Frontal cortex (tissue), 4 donors: ENCODE measurements around the gene IPPK. TPM values are rescaled to one million over a fixed set of nuclear protein-coding genes. Genes with fewer than 3 reads are reported as not detected.

ENCODE experiments used
- DNase-seq, 2 donors: peaks; one replicate each; pipeline ENCODE4 v3.0.0; 2012; ENCODE audit warnings: low spot score in 2 of 2
- FAIRE-seq: peaks from 2 replicates; lab custom pipeline; 2012; peaks lifted over from hg19 to GRCh38; lab: Jason Lieb, UNC
- total RNA-seq: library from RNA; depleted of rRNA; stranded (reverse); fragments of >200 nt; gene quantifications from one replicate; pipeline ENCODE4 v1.2.3, GENCODE V29; 2014
- donor health status: control.
- donor health status: control.
- donor health status: control.

The IPPK gene
- total RNA-seq, 1 donor from 2014 or later, result 13.5 TPM

DNA sequence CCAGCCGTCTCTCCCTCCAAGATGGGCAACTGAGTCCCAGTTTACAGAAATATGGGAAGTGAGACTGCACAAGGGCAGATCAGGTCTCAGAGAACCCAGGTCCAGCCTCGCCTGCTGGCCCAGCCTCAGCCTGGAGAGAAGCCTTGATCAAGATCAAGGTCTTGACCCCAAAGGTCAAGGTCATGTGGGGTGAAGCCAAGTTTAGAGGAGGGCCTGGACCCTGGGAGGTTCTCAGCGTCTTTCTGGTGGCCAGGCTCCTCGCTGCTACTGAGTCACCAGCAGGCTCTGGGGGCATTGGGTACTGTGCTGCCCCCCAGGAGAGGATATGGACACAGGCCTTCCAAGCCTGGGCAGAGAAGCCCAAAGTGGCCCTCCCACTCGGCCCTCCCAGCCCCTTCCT is 8.8 kb downstream of the IPPK start:
- DNase-seq (no peak), FAIRE-seq (no peak)

DNA sequence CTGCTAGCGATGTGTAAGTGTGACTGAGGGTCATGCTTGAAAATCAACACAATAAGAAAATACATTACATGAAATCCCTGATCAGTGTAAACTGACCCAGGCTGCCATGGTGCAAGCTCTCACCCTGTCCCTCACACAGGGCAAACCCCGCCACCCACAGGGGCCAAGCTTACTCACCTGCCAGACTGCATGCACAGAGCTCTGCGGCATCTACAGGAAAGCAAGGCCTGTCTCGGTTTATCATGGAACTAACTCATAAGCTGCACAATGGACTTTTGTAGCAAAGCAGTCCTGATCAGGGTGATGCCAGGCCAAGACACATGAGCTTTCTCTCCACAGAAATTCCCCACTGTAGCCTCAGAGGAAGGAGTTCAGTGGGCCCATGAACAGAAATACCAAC is 9.7 kb downstream of the IPPK start:
- no peak for FAIRE-seq
- DNase-seq, result no peak

DNA sequence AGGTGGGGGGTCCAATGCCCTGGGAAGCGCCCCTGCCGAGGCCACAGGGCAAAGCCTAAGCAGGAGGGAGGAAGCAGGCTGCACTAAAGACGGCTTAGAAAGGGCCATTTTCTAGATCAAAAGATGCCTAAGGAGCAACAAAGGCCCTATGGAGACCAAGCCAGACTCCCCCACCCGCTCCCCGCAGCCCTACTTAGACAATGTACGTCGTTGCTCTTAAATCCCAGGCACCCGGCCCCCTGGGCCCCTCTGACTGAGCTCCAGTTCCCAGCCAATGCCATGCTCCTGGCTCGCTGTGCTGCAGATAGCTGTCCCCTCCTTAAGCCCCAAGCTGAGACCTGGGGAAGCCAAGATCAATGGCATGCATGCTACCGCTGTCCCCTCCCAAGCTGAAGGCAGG is 10.3 kb downstream of the IPPK start:
- no peak for FAIRE-seq
- DNase-seq, result no peak

DNA sequence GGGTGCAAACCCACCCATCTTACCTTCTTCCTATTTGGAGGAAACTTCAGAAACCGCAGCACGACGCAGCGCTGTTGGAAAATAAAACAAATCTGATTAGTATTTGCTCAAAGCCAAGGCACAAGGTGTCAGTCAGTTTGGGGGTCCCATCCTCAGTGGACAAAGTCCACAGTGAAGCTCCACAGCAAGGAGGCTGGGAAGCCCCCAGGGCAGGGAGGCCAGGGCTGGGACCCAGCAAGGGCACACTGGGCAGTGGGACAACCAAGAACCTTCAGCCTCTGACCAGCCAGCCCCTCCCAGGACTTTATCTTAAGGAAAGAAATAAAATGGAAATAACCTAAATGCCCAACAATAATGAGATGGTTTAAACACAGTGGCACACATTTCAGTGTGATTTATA is 11.3 kb downstream of the IPPK start:
- DNase-seq (no peak), FAIRE-seq (no peak)

DNA sequence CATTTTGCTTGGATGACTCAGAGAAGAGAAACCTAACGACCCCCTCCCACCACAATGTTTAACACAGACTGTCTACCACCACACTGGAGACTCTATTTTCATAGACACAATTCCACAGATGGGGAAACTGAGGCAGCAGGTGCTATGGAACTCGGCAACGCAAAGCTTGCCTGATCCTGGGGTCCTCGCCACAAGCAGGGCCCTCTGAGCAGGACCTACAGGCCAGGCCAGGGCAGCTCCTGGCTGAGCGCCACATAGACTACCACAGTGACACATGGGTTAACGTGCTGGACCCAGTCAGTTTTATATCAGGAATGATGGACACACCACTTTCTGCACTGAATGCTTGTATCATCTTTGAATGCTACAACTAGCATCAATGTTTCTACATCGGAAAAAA is 11.8 kb downstream of the IPPK start:
- DNase-seq (no peak), FAIRE-seq (no peak)

DNA sequence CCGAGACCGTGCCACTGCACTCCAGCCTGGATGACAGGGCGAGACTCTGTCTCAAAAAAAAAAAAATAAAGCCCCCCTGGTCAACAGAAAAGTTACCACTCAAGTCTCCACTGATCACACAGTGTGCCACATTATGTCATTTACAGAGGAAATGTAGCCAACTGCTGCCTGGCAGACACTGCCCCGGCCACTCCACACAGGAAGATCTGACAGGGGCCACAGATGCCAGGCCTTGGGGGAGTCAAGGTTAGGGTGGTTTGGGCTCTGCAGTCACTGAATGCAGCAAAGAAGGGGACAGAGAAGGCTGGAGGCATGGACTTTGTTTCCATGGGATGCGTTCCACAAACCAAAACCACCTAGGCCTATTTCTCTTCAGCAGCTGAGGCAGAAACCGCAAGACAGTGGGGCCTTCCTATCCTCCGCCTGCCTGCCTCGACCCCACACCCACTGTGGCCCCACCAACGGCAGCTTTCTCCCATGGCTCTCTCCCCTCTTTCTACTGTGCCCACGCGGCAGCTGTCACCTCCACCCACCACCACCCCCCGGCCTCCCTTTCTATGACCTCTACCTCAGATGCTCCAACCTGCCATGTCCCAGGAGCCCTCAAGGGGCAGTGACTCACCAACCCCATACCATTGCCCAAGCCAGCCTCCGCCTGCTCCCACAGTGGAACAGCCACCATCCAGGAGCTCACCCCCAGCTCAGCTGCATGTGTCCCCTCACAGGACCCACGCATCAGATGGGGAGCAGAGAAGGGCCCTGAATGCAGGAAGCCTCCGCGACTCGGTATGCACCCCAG is 12.4 kb downstream of the IPPK start:
- no peak for DNase-seq
- no peak for FAIRE-seq

DNA sequence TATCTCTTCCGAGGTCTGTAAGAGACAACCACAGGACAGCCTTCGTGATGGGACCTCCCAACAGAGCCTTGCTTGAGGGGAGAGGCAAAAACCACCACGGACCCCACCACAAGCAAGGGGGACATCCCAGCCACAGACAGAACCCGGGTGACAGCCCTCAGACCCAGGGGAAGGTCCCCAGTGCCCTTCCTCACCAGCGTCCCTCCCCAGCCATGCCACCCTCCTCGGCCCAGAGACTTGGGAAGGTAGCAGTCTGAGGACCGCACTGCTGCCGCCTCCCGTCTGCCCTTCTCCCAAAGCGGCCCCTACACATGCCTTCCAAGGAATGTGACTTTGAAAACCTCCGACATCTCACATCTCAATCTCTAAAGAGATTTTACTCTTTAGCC is 13.4 kb downstream of the IPPK start:
- FAIRE-seq, result no peak

DNA sequence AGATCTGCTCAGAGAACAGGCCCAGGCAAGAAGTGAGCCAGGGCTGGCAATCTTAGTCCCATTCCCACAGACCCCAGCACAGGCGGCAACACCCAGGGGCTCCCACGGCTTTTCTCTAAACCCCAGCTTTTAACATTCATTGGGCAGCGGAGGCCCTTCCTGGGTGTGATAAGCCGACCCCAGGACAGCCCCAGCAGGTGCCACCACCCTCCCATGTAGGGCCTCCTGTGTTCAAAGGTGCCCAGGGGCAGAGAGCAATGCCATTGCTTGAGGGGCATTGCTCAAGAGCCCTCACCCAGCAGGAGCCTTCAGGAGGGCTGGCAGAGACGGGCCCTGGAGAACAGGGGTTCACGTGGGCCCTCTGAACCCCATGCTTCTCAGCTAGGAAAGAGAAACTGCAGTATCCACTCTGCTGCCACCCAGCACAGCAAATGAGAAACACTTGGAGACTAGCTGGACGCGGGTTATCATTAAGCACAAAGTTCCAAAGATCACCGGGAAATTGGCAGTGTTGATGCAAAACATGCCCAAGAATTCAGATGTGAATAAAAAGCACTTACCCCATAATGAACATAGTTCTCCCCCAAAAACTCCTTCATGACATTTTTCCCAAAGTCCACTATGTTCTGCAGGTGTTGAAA is 13.9 kb downstream of the IPPK start:
- FAIRE-seq, result no peak
- no peak for DNase-seq

More for the DNA sequence above, 13.4 kb downstream of the IPPK start:
- no peak for DNase-seq

DNA sequence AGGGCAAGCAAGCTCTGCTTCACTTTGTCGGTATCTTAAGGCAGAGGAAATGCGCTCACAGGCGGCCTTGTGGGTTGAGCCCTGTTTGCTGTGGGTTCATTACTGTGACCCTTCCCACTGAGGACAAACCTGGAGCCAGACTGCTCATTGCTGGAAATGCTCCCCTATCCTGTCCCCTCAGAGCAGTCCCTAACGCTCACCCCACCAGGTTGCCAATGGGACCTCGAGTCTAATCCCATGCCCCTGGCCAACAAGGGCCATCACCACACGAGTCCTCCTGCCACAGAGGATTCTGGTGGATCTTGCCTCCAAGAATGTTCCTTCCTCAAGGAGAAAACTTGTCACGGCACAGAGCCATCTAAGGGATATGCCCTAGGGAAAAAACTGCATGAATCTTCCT is 14.6 kb downstream of the IPPK start:
- no peak for FAIRE-seq
- no peak for DNase-seq

DNA sequence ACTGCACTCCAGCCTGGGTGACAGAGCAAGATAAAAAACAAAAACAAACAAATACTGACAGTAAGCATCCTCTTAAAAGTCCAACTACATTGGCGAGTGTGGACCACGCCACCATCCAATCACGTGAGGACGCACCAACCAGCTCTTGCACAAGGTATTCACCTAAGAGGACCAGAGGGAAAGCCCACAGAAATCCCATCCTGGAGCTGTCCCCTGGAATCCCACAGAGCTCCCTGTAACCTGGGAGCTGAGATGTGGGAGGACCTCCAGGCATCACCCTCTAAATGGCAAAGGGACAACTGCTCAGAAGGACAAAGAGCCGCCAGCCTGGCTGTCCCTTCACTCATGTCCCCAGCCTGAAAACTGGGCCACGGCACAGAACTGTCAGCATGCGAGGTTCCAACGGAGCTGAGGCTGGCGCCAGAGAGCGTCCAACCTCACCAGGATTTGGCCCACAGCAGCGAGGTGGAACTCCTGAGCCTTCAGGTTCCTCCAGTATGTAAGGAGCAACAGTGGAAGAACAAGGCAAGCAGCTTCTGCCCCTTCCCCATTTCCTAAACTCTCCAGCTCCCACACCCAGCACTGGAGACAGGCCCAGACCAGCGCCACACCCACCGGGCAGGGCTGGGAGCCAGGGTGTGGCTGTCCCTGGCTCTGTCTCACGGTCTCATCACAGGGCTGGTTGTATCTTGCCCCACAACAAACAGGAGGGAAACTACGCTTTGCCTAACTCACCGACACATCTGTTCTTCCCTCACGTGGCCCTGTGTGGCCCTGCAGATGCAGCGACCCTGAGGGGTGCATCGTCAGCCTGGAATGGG is 15.2 kb downstream of the IPPK start:
- no peak for FAIRE-seq
- no peak for DNase-seq

DNA sequence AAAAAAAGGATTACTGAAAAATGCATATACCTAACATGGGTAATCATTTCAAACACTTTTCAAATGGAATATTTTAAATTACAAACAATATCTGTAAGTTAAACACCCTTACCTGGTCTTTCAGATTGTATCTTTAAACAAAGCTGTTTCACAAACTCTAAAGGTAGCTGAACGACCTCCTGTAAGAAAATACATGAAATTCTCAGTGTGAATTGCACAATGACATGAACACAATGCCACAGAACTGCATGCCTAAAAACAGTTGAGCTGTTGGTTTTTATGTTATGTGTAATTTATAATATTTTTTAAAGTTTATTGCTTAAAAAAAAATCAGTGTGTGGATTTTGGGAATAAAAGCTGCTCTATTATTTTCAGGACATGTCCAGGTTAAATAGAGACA is 17.5 kb downstream of the IPPK start:
- FAIRE-seq (no peak), DNase-seq (no peak)

DNA sequence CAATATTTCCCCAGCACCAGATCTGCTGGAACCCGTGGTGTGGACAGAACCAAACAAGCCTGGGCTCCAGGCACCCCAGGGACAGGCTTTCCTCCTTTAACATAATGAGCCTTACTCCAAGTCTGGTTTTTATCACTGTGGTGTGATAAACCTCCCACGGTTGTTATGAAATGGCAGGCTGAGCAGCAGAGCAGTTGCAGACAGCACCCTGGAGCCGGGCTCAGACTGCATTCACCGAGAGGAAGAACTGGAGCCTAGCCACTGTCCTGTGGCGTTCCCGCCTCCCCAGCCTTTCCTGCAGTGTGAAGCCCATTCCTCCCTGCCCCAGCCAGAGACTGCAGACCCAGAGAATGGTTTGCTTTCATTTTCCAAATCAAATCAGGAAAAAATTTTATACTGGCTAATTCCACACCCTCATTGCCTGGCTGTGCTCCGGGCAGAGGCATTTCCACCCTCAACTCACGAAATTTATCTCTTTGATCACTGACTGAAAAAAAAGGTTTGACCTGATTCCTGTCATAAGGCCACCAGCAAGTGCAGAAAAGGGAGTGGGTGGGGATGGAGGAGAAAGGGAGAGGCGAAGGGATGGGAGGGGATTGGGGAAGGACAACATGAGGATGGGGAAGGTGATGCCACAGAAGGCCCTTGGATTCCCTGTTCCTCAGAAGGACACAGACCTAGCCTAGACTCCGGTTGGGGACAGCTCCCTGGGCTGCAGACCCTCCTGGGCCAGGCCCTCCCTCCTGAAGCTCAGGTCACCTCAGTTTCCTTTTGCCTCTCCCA is 18.9 kb downstream of the IPPK start:
- no peak for FAIRE-seq
- DNase-seq, result no peak

DNA sequence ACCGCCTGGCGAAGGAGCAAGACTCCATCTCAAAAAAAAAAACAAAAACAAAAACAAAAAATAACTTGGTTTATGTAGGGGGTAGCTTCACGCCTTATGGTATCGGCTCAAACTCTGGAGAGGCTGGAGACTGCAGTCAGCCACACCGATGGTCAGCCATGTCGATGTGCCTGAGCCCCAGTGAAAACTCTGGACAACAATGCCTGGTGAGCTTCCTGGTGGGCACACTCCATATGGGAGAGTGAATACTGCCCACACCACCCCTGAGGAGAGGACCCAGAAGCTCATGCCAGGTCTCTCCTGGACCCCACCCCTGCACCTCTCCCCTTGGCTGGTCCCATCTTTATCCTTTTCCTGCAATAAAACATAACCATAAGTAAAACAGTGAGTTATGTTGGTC is 19.6 kb downstream of the IPPK start:
- DNase-seq (no peak), FAIRE-seq (no peak)

DNA sequence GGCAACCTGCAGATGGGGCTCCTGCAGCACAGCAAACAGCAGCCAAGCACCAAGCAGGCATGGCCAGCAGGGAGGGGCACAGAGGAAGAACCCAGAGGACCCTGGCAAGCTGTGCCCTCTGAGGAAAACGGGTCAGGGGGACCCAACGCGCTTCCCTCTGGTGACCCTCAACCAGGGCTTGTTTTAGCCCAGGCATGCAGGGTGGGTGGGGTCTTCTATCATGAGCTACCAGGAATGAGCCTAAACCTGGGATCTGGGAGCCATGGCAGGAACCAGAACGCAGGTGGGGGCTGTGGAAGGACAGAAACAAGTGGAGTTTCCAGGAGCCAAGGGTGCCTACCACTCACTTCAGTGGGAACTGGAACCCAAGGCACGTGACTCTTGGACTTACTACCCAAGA is 20.9 kb downstream of the IPPK start:
- no peak for FAIRE-seq

DNA sequence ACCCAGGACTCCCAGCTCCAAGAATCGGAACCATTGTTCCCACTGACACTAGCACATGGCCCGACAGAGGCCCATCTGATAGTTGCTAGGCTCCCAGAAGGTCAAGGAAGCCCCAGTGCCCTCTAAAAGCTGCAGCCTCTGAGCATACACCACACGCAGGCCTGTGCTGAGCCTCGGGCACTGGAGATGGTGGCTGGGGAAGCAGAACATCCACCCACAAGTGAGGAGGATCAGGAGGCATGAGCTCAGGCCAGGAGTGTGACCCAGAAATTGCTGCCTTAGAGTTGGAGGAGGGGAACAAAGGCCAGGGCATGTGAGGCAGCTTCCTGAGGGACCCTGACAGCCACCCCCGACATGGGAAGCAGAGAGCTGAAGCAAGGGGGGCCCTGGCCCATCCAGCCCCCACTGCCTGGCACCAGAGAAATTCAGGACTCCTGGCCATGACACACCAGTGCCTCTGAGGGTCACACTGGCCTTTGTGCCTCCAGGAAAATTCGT is 21.4 kb downstream of the IPPK start:
- no peak for DNase-seq

More for the DNA sequence above, 20.9 kb downstream of the IPPK start:
- no peak for DNase-seq

DNA sequence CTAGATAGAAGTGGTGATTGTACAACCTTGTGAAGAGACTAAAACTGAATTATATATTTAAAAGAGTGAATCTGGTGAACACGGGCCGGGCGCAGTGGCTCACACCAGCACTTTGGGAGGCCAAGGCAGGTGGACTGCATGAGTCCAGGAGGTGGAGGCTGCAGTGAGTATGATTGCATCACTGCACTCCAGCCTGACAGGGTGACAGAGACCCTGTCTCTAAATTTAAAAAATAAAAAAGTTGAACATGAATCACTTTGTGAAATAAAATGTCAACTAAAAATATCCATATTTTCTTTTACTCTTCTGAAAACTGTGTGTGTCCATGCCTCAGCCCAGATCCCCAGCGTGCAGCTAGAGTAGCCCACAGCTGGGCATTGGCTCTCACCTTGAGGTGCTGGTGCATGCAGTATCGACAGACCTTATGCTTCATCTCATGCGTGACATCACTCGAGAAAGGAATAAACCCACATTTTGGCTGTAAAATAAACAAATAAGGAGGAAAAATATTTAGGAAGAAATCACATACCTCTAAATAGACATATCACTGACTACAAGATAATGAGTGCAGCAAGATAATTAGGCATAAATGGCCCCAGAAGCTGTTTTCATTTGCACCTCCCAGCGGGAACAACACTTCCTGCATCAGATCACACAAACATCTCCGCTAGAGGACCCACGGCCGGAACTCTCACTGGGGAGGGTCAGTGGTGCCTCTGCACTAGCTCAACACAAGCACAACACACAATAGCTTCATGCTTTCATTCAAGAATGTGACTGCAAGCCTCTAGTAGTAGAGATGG is 22.1 kb downstream of the IPPK start:
- DNase-seq (no peak), FAIRE-seq (no peak)

More for the DNA sequence above, 21.4 kb downstream of the IPPK start:
- FAIRE-seq, result no peak

DNA sequence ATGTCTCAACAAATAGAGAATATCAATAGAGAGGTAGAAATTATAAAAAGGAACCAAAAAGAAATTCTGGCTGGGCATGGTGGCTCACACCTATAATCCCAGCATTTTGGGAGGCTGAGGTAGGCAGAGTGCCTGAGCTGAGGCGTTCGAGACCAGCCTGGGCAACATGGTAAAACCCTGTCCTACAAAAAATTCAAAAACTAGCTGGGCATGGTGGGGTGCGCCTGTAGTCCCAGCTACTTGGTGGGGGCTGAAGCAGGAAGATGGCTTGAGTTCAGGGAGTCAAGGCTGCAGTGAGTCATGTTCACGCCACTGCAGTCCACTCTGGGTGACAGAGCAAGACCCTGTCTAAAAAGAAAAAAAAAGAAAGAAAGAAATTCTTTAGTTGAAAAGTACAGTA is 24.9 kb downstream of the IPPK start:
- FAIRE-seq, result no peak
- DNase-seq, result no peak

DNA sequence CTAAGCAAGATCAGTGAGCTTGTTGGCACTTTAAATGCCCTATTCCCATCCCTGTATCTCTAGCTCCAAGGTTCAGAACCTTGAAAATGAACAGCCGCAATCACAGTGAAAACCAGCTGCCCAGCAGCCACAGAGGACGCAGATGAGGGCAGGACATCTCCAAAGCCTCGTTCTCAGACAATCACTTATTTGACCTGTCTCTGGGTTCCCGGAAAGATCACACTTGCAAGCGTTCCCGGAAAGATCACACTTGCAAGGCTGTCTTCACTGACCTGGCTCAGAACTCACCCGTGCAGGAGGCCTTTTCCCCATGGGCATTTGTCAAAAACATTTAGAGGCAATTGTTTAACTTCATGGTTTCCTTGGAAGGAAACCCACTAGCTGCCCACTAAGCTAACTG is 25.7 kb downstream of the IPPK start:
- FAIRE-seq (no peak), DNase-seq (no peak)

DNA sequence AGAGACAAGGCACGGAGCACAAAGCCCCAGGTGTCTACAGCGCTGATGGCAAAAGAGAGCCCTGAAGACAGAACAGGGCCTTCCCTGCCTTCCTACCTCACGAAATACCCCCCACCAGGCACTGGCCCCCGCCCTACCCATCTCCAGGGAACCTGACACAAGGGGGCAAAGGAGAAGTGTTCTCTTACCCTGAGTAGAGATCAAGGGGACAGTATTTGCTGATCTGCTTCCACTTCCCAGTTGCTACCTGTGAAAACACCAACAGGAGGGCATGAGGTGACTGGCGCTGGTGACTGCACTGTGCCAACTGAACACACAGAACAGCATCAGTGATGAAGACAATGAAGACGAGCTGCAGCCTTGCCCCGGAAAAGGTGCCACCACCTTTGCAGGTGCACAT is 27.4 kb downstream of the IPPK start:
- DNase-seq (no peak), FAIRE-seq (no peak)
